GM12878 (cell line): Measurements from ENCODE around the gene MYMX. TPM values are rescaled to one million over a fixed set of nuclear protein-coding genes. Genes with fewer than 3 reads are reported as not detected.

ENCODE experiments used
- ATF7 ChIP-seq: fragments of 450-650 bp; IDR thresholded peaks from 2 replicates; pipeline ENCODE4 v1.6.1; 2016; ENCODE audit warnings: low read depth, mild to moderate bottlenecking
- CBX3 ChIP-seq: fragments of 200-600 bp; sonication (generic); IDR thresholded peaks from 2 replicates; pipeline ENCODE4 v1.6.1; 2016; ENCODE audit warnings: low read depth, borderline replicate concordance
- CEBPZ ChIP-seq: fragments of 150-350 bp; IDR thresholded peaks from 2 replicates; pipeline ENCODE4 v1.6.1; 2016; ENCODE audit warnings: low read depth, low read length
- E2F4 ChIP-seq: IDR thresholded peaks from 2 replicates; pipeline ENCODE4 v1.6.1; 2012; ENCODE audit warnings: low read depth, low read length, improper control_type of control experiment
- EZH2 ChIP-seq: IDR thresholded peaks from 2 replicates; pipeline ENCODE4 v1.6.1; 2012; ENCODE audit warnings: low read depth, mild to moderate bottlenecking, control low read depth, inconsistent platforms, low read length, borderline replicate concordance; ENCODE audit not compliant: control insufficient read depth
- IRF5 ChIP-seq: fragments of 450-650 bp; IDR thresholded peaks from 2 replicates; pipeline ENCODE4 v1.6.1; 2017; ENCODE audit warnings: borderline replicate concordance
- MLLT1 ChIP-seq: fragments of 450-650 bp; IDR thresholded peaks from 2 replicates; pipeline ENCODE4 v1.6.1; 2016; ENCODE audit warnings: mild to moderate bottlenecking
- NFXL1 ChIP-seq: fragments of 450-650 bp; IDR thresholded peaks from 2 replicates; pipeline ENCODE4 v1.6.1; 2017; ENCODE audit warnings: antibody characterized with exemption, mild to moderate bottlenecking, borderline replicate concordance
- SIX5 ChIP-seq: IDR thresholded peaks from 2 replicates; pipeline ENCODE4 v1.6.1; 2011; ENCODE audit warnings: mild to moderate bottlenecking, low read depth, low read length, moderate library complexity; ENCODE audit not compliant: severe bottlenecking
- TARDBP ChIP-seq: IDR thresholded peaks from 2 replicates; pipeline ENCODE4 v1.6.1; 2016; ENCODE audit warnings: borderline replicate concordance
- ZNF622 ChIP-seq: fragments of 450-650 bp; IDR thresholded peaks from 2 replicates; pipeline ENCODE4 v1.6.1; 2017; ENCODE audit warnings: mild to moderate bottlenecking, inconsistent platforms
- ZNF687 ChIP-seq: fragments of 450-650 bp; IDR thresholded peaks from 2 replicates; pipeline ENCODE4 v1.6.1; 2017; ENCODE audit warnings: mild to moderate bottlenecking, moderate library complexity
- polyA plus RNA-seq, 11 experiments: library from polyadenylated mRNA; depleted of rRNA in 4 of 11; unstranded in 6 of 11; stranded (reverse) in 5 of 11; fragments of >200 nt; fragmentation: Nextera tagmentation in 4 of 11; fragmentation: Illumina TruSeq in 1 of 11; extraction: Ambion mirVana in 4 of 11; extraction: Trizol in 1 of 11; gene quantifications; 1 replicate in 1 of 11; 2 replicates in 10 of 11; pipeline versions ENCODE4 v1.2.1 to v1.2.3, GENCODE V29; 2011 to 2016; ENCODE audit warnings: inconsistent platforms in 2 of 11, missing spikeins in 2 of 11, low read depth in 1 of 11
- total RNA-seq, 4 experiments: library from RNA; depleted of rRNA in 3 of 4; stranded (reverse); fragments of >200 nt in 3 of 4; fragmentation: Illumina TruSeq in 1 of 4; extraction: Trizol in 1 of 4; gene quantifications; 2 replicates each; pipeline versions ENCODE4 v1.2.1 to v1.2.3, GENCODE V29; 2013 to 2021

MYMX gene
- total and polyA plus RNA-seq, 10 of the 15 experiments (the other 5 are each of a cell fraction or from before 2014, with no cell fraction given), result not detected

- TF ChIP-seq SIX5 (no peak), EZH2 (no peak), IRF5 (no peak), MLLT1 (no peak), ZNF622 (no peak), NFXL1 (no peak), ZNF687 (no peak), ATF7 (peak; percentile 34; the same call in 1 of the 2 replicates), E2F4 (no peak), CBX3 (no peak), CEBPZ (no peak), TARDBP (no peak)
Measured at GRCh38 chr6:44172731-44173500, 43.8 kb upstream of the MYMX start (continued).
